ENCODE results near the gene INSIG1. TPM values are rescaled to one million over a fixed set of nuclear protein-coding genes. Genes with fewer than 3 reads are reported as not detected.

Gene INSIG1
- total RNA-seq: 100 to 1,000 TPM in 2 of 4 donors, 10 to 100 TPM in 2; 36.3 to 147 (median 100) TPM

DNA sequence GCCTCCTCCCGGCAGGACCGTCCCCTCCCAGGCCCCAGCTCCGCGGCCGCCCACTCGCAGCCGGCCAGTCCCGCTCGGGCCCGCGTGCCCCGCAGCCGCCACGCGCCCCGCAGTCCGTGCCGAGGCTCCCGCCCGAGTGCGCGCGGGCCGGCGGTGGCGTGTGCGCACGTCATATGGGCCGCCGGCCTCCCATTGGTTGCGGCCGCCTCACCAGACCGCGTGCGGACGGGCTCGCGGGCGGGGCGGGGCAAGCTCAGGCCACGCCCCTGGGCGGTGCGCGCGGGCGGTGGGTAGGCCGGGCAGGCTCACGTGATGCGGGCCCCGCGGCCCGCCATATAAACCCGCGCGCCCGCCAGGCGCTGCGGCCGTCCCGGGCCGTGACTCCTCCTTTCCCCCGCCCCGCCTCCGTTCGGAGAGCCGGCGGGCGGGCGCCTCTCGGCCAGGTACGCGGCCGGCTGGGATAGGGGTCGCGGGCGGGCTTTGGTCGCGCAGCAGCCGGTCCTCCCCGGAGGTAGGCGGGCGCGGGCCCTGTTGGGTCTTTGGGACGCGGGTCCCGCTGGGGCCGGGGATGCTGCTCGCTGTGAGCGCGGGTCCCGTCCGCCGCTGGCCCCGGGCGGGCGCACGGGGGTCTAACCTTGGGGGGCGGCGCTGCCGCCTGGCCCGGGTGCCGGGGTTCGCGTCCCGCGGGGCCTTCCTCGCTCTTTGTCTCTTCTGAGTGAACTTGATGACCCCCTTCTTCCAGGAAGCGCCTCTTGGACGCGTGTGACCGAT is at the start of gene INSIG1:
TSS of gene INSIG1 (plus strand) at position 362 of the 771 bp plus-strand sequence. CDS start at position 770, 408 bp downstream.
- H3K4me1 ChIP-seq: peaks cover 0 to 16% (median 5%) of the 10 kb centered on the region in 4 donors
- peak within 1 kb of the TSS; percentile 81 to 96 (median 93) for H3K4me3 ChIP-seq
- DNase-seq: peak; percentile 92 to 96 (median 95)
- H3K36me3 ChIP-seq: peaks cover 0 to 8% (median 0%) of the 10 kb centered on the region in 3 donors
- H3K27me3 ChIP-seq: no peaks in the 10 kb centered on the region
- peak within 1 kb of the TSS; percentile 97 to 99 (median 98) for H3K27ac ChIP-seq
- H3K9me3 ChIP-seq: no peaks in the 10 kb centered on the region
- TF ChIP-seq, protein P1, sequence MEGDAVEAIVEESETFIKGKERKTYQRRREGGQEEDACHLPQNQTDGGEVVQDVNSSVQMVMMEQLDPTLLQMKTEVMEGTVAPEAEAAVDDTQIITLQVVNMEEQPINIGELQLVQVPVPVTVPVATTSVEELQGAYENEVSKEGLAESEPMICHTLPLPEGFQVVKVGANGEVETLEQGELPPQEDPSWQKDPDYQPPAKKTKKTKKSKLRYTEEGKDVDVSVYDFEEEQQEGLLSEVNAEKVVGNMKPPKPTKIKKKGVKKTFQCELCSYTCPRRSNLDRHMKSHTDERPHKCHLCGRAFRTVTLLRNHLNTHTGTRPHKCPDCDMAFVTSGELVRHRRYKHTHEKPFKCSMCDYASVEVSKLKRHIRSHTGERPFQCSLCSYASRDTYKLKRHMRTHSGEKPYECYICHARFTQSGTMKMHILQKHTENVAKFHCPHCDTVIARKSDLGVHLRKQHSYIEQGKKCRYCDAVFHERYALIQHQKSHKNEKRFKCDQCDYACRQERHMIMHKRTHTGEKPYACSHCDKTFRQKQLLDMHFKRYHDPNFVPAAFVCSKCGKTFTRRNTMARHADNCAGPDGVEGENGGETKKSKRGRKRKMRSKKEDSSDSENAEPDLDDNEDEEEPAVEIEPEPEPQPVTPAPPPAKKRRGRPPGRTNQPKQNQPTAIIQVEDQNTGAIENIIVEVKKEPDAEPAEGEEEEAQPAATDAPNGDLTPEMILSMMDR (IDR thresholded peaks at IDR 0.05): peak in 2 of 6 experiments; percentile 1 to 16
- TF ChIP-seq POLR2A (IDR thresholded peaks at IDR 0.05): peak; percentile 97 to 98

DNA sequence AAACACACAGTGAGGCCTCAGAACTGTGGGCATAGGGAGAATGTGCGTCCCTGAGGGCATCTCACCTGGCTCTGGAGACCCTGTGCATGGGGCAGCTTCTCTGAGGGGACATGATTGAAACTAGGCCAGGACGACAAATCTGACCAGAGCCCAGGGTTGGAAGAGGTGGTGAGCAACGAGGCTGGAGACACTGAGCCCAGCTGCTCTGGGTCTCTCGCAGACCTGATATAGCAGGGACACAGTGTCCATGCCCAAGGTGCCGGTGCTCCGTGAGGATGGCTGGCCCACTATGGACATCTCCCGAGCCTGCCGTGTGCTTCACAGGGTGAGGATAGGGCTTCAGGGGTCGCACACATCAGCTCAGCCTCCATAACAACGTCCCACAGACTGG is 49.3 kb upstream of the INSIG1 start:
- no peak overlapping the region for H3K4me3 ChIP-seq
- no peak overlapping the region for H3K27ac ChIP-seq
- no peaks in the 10 kb centered on the region for H3K27me3 ChIP-seq
- H3K9me3 ChIP-seq: peaks cover 0 to 5% (median 0%) of the 10 kb centered on the region in 4 donors
- H3K4me1 ChIP-seq: no peaks in the 10 kb centered on the region
- no peak for TF ChIP-seq POLR2A (IDR thresholded peaks at IDR 0.05)
- TF ChIP-seq, protein P1 (IDR thresholded peaks at IDR 0.05): no peak
- no peaks in the 10 kb centered on the region for H3K36me3 ChIP-seq
- DNase-seq: peak in 1 of 3 donors; percentile 28

DNA sequence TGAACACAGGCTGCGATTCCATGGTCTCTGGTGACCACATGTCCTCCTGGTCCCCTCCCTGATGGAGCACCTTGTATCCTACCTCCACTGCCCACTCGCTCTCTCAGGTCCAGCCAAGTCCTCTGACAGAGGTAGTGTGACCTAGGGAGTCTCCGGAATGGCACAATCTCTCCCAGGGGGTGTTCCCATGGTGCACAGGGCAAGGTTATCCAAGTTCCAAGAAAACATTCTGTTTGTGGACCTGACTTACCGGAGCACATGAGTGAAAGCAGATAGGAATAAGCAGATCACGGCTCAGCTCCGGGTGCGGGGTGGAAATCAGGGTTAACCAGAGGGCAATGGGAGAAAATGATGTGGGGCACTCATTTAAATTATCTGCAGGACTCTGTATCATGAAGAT is 45.8 kb upstream of the INSIG1 start:
- TF ChIP-seq, protein P1 (IDR thresholded peaks at IDR 0.05): no peak
- no peak for TF ChIP-seq POLR2A (IDR thresholded peaks at IDR 0.05)

DNA sequence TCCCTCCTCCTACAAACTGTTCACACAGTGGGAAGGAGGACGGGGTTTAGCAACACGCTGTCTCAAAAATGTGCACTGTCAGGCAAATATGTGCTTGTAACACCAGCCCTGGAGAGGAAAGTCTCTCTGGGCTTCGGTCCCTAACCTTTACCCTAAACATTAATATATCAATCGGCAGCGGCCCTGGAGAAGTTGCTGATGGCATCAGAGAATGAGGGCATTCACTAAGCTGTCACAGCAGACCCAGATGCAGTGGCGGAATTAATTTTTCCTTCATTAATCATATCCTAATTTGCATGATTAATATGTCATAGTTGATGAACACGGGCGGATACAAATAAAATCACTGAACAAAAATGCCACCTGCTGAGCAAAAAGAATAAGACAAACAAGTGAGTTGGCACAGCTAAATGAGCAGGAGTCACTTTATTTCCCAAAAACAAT is 45.2 kb upstream of the INSIG1 start:
- Histone ChIP-seq H3K4me1 (no peaks in the 10 kb centered on the region), H3K27ac (no peak overlapping the region), H3K4me3 (no peak overlapping the region), H3K27me3 (no peaks in the 10 kb centered on the region), H3K36me3 (no peaks in the 10 kb centered on the region), H3K9me3 (no peaks in the 10 kb centered on the region)
- TF ChIP-seq, protein P1 (IDR thresholded peaks at IDR 0.05): peak in 2 of 6 experiments; percentile 15 to 34
- no peak for TF ChIP-seq POLR2A (IDR thresholded peaks at IDR 0.05)
- peak in 1 of 3 donors; percentile 8 for DNase-seq

More for the DNA sequence above, 45.8 kb upstream of the INSIG1 start:
- Histone ChIP-seq H3K9me3 (no peaks in the 10 kb centered on the region), H3K36me3 (no peaks in the 10 kb centered on the region), H3K27me3 (no peaks in the 10 kb centered on the region), H3K4me1 (no peaks in the 10 kb centered on the region), H3K4me3 (no peak overlapping the region), H3K27ac (no peak overlapping the region)
- peak in 1 of 3 donors; percentile 14 for DNase-seq

DNA sequence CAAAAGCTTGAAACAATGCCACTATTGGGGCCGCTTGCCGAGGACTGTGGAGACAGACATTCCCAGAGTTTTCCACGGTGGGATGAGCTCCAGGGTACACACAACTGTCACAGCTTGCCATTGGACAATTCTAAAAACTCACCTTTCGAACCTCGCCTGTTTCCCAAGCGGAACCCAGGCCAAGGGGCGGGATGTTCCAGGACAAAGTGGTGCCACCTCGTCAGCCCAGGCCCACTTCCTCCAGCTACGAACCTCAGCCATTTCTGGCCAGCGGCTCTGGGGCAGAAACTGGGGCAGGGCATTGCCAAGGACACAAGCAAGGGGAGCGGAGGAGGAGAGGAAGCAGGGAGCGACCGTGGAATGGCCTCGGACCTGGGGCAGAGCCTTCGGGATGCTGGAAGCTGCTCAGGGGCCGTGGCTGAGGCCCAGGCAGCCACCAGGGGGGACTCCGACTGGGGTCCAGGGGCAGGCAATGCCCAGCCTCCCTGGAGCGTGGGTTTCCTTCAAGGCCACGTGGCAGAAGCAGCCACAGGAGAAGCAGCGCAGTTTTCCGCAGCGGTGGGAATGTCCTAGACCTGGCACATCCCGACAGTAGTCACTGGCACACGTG is 44.7 kb upstream of the INSIG1 start:
- H3K36me3 ChIP-seq: no peaks in the 10 kb centered on the region
- H3K27ac ChIP-seq: no peak overlapping the region
- no peaks in the 10 kb centered on the region for H3K9me3 ChIP-seq
- H3K27me3 ChIP-seq: no peaks in the 10 kb centered on the region
- TF ChIP-seq POLR2A (IDR thresholded peaks at IDR 0.05): no peak
- TF ChIP-seq, protein P1 (IDR thresholded peaks at IDR 0.05): no peak
- H3K4me3 ChIP-seq: no peak overlapping the region
- no peaks in the 10 kb centered on the region for H3K4me1 ChIP-seq
- DNase-seq: peak in 1 of 3 donors; percentile 37

Measured in Peyer's patch (tissue), 4 donors.